Activated CD8-positive, alpha-beta memory T cell treated with anti-CD3 and anti-CD28 coated beads, Interleukin-2, amount 50 U/mL, for 48 hours (primary cell): ENCODE measurements around the gene CD59.
"Not testable (repeated sequence)": the region's sequence is repeated elsewhere in the genome, so short reads cannot be mapped to it uniquely, and the experiment has no call there.

Experiments
- DNase-seq: peaks from one replicate; pipeline ENCODE4 v3.0.0-alpha.2; 2020

CD59 gene

DNA sequence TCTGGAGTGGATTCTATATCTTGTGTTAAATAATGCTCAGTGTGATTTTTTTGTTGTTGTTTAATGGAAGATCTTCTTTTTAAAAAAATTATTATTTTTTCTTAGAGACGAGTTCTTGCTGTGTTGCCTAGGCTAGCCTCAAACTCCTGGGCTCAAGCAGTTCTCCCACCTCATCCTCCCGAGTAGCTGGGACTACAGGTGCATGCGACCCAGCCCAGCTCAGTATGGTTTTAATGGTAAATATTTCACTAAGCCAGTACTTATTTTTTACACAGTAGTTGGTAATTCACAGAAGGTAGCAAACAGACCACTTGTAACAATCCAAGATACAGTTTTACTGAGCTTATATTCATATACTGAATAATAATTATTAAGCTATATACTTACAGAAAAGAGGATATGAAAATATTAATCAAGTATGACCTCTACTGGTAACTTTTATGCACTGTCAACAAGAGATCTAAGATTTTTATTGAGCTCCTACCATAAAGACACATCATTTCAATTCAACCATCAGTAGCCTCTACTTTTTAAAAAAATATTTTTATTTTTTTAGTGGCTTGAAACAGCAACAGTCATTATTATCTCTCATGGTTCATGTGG is 6.1 kb upstream of the CD59 start:
- no peak for DNase-seq

- DNase-seq = no peak
Observed at GRCh38 chr11:33741806-33742205, 5.6 kb upstream of the CD59 start.

DNA sequence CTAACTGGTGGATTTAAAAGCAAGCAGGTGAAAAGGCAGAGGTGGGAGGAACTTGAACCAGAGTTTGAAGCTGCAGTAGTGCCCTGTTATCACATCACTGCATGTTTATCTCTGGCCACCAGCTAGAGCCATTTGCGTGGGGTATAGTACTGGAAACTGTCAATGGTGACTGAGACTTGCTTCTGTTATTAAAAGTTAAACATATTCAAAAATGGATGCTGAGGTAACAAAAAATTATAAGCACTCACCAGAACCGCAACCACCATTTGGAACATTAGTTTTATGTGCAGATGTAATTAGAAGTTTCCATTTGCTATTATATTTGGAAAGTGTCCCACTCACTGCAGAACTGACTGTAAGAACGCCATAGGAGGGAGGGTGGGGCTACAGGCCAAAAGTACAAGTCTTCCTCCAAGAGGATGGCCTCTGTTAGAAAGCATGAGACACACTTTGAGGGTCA is 1.2 kb upstream of the CD59 start:
- no peak for DNase-seq

GRCh38 chr11:33735271-33736147 is 714 bp downstream of the CD59 start:
- peak; percentile 69 for DNase-seq

DNA sequence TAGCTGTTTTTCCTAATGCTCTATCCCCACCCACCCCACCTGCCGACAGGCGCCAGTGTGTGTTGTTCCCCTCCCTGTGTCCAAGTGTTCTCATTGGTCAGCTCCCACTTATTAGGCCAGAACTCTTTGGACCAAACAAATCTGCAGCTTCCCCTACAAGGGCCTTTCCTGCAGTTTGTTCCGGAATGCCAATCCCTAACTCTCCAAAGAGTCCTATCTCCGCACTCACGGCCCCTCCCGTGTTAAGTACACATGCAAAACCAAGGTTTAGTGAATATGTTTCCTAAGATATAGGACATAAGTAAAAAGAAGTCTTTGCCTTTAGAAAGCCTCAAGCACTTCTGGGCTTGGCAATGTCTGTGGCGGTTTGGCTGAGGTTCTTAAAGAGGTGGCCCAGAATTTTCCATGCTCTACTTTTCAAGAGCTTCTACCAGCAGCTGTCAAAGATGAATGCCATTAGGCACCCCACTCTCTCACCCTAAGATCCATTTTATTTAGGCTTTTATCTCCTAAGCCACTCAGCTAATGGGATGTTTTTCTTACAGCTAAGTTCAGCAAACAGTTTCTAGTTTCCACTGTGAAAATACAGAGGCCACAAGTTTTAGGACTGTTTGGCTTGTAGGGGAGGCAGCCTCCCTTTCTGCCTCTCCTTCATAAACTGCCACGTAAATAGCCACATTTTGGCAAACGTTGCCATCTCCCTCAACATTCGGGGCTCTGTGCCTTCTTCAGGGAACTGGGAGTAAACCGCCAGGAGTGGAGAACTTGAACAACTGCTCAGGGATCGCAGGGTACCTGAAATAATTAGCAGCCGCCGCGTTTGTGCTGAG is 1.6 kb downstream of the CD59 start:
- no peak for DNase-seq

GRCh38 chr11:33733980-33734379 is 2.2 kb downstream of the CD59 start:
- no peak for DNase-seq

GRCh38 chr11:33731723-33732531 is 4.3 kb downstream of the CD59 start:
- DNase-seq = no peak

DNA sequence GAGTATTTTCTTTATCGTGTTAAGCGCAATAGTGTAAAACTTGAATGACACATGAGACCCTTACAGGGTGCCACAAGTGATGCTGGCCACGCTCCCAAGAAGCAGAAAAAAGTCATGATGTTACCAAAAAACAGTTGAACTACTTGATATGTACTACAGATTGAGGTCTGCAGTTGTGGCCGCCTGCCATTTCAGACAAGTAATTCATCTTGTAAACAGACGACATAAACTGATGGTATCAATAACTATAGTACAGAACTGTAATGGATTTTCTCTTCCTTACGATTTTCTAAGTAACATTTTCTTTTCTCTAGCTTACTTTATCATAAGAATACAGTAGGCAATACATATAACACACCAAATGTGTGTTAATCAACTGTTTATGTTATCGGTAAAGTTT is 5.5 kb downstream of the CD59 start:
- no peak for DNase-seq

DNA sequence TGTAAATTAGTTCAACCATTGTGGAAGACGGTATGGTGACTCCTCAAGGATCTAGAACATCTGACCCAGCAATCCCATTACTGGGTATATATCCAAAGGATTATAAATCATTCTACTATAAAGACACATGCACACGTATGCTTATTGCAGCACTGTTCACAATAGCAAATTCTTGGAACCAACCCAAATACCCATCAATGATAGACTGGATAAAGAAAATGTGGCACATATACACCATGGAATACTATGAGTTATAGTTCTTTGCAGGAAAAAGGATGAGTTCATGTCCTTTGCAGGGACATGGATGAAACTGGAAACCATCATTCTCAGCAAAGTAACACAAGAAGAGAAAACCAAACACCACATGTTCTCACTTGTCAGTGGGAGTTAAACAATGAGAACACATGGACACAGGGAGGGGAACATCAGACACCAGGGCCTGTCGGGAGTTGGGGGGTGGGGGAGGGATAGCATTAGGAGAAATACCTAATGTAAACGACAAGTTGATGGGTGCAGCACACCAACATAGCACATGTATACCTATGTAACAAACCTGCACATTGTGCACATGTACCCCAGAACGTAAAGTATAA is 7.1 kb downstream of the CD59 start:
- DNase-seq = not testable (repeated sequence)

DNA sequence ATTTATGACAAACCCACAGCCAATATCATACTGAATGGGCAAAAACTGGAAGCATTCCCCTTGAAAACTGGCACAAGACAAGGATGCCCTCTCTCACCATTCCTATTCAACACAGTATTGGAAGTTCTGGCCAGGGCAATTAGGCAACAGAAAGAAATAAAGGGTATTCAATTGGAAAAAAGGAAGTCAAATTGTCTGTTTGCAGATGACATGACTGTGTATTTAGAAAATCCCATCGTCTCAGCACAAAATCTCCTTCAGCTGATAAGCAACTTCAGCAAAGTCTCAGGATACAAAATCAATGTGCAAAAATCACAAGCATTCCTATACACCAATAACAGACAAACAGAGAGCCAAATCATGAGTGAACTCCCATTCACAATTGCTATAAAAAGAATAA is 8.7 kb downstream of the CD59 start:
- not testable (repeated sequence) for DNase-seq

GRCh38 chr11:33725496-33725895 is 10.7 kb downstream of the CD59 start:
- no peak for DNase-seq

DNA sequence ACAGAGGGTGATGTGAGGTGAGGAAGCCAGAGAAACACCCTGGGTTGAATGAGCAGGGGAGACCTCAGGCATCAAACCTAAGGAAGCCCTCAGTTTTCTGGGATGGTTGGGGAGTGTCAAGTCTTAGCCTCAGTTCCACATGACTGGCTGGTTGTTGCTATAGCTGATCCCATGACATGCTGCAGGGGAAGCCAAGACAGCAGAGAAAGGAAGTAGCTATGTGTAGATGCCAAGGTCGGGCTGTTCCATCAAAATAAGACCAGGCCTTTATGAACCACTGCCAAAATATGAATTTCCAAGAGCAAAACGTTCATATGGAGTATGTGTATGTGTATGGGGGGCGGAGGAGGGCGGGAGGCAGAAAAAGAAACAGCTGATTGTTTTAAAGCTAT is 11.6 kb downstream of the CD59 start:
- no peak for DNase-seq

DNA sequence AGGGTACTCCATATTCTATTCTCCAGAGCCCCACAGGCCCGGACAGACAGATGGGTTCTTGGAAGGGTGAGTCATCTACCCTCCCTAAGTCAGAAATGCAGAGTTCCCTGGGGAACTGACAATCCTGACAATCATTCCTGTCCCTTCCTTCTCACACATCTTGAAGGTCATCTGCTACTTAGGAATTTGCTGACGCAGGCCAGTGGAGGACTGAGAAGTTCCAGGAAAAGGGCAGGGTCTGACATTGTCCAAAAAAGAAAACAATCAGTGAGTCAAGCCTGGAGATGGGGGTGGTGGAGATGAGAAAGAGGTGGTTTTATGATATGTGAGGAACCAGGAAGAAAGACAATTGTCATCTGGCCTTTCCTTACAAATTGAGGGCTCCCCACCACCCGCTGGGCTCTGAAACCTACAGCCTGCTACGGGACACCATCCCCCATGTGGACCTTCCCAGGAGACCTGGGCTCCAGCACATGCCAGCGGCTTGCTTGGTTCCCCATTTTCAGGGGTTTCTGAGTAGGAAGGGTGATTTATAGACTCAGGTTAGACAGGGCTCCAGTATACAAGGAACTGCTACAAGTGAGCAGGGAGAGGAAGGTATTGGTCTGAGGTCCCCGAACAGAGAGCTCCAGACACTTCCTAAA is 12.9 kb downstream of the CD59 start:
- DNase-seq = no peak

DNA sequence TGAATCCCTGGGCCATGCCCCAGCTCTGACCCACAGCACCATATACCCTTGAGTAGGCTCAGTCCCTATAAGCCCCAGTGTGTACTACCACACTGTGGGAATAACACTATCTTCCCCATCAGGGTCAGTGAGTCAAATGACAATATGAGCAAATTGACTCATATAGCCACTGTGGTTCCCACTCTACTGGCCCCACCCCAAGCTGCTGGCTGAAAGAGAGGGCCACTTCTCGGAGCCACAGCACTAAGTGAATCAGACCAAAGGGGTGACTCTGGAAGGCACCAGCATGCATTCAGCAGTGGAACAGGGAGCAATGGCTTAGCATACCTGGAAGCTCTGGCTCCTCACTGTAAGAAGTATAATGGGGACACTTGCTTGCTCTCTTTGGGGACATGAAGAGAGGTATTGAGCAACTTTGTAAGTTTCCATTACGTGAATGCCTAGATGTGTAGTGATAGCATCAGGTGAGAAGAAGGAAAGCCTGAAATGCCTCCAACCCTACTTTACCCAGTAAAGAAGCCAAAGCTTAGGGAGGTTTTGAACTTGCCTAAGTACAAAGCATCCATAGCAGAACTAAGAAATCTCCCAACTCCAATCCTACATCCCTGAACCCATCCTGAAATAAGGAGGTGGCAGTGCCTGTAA is 13.5 kb downstream of the CD59 start:
- DNase-seq = peak; percentile 80

DNA sequence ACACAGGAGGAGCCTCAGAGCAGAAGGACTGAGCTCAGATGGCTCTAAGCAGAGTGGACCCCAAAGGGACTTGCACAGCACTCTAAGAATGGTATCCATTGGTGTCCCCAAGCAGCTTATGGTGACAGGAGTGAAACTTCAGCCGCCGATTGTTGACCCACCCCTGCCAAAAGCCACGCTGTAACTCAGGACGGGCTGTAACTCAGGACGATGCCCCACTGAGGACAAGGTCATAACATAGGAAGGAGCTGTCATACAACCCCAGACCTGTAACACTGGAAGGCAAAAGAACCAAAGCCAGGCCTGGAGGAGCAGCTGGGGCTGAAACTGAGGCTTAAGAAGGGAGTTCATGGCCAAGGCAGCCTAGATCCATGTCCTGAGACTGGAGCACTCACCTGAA is 14.2 kb downstream of the CD59 start:
- DNase-seq = no peak

- DNase-seq = no peak
Observed at GRCh38 chr11:33721426-33721825, 14.8 kb downstream of the CD59 start.

- DNase-seq = no peak
Observed at GRCh38 chr11:33719587-33719986, 16.6 kb downstream of the CD59 start.

DNA sequence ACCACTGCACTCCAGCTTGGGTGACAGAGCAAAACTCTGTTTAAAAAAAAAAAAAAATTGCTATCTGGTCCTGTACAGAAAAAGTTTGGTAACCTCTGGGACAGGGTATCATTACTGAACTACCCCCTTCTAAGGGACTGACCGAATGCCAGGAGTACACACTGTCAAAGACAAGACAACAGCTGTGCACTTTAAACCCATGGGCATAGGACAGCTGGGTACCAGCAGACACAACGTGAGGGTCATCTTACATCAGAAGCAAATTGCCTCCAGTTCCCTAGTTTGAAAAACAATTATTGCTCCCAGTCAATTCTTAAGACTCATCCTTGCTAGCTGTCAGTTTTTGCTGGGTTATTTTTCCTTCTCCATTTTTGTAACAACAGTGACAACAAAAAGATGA is 17.8 kb downstream of the CD59 start:
- DNase-seq = no peak

GRCh38 chr11:33716243-33716642 is 20.0 kb downstream of the CD59 start:
- no peak for DNase-seq

GRCh38 chr11:33713856-33714398 is 22.3 kb downstream of the CD59 start:
- DNase-seq = no peak
